ENCODE measurements around the gene MAP1B. TPM values are rescaled to one million over a fixed set of nuclear protein-coding genes. Genes with fewer than 3 reads are reported as not detected.

The MAP1B gene
- total RNA-seq, 1 experiment from 2014 or later, result 8.9 TPM

GRCh38 chr5:72234868-72235267 lies 127.6 kb downstream of the MAP1B start:
- no TSS peak for BruUV-seq (replicated peaks)
- ChIA-PET CTCF (interaction anchor here (2.1 kb wide), 1 partner anchor 10 kb away, joined by 6 read pairs; no protein-coding TSS in a partner anchor), RAD21 (ENCODE audit: low non-redundant PET in 1 of 2, low total read pairs in 2 of 2, uncharacterized antibody in 2 of 2, unreplicated experiment in 2 of 2) (interaction anchor here (0.8 to 1.2 kb wide), 2 partner anchors 10 to 14 kb away, joined by 3 to 5 read pairs; no protein-coding TSS in a partner anchor), POLR2A (interaction anchor here (1.8 kb wide), 1 partner anchor 13 kb away, joined by 5 read pairs; no protein-coding TSS in a partner anchor)
- peaks cover 22% of the 10 kb centered on the region; the same call in 1 of the 2 replicates for H3K79me2 ChIP-seq (ENCODE audit: insufficient read depth, low read length)
- peaks cover 38 to 40% of the 10 kb centered on the region in 2 experiments for H3K4me1 ChIP-seq (ENCODE audit: control insufficient read depth in 1 of 2, insufficient read depth in 2 of 2, low read length in 2 of 2)
- intact Hi-C loops (cut with micrococcal nuclease), result no loop called here
- H3K27ac ChIP-seq (ENCODE audit: low read depth, low read length), result peak overlapping the region; percentile 72; the same call in 1 of the 2 replicates
- H3K4me3 ChIP-seq (replicated peaks in 1 of 2; ENCODE audit: low read depth in 1 of 2, low read length in 2 of 2), result peak overlapping the region in 1 of 2 experiments; percentile 5; a peak in 1 of 4 replicates
- H3K9me3 ChIP-seq (ENCODE audit: control insufficient read depth in 1 of 2, insufficient read depth in 1 of 2, low read depth in 1 of 2, low read length in 2 of 2), result no peaks in the 10 kb centered on the region
- H4K20me1 ChIP-seq (ENCODE audit: insufficient read depth), result no peaks in the 10 kb centered on the region
- peak overlapping the region; percentile 57 for H3K4me2 ChIP-seq (ENCODE audit: low read length)
- ATAC-seq (peak; percentile 72), DNase-seq (ENCODE audit: low read depth, low spot score) (peak; percentile 33)
- H3K36me3 ChIP-seq (ENCODE audit: control insufficient read depth in 1 of 2, insufficient read depth in 2 of 2, low read length in 2 of 2), result peaks cover 0 to 22% of the 10 kb centered on the region in 2 experiments; a peak in 2 of 4 replicates
- H3K9me2 ChIP-seq (ENCODE audit: insufficient read depth), result no peaks in the 10 kb centered on the region
- no peaks in the 10 kb centered on the region for H3K27me3 ChIP-seq (ENCODE audit: insufficient read depth, low read length)
- no peak overlapping the region for H2AFZ ChIP-seq (ENCODE audit: low read depth, low read length, poor library complexity, severe bottlenecking)
- peak overlapping the region; percentile 1 for H3K9ac ChIP-seq (ENCODE audit: low read length)
- TF ChIP-seq FOSL1 (IDR thresholded peaks at IDR 0.05; ENCODE audit: low read depth), result peak; percentile 90
- TF ChIP-seq EGR1 (IDR thresholded peaks at IDR 0.05; ENCODE audit: low read depth), result no peak
- no peak for TF ChIP-seq ELF1 (IDR thresholded peaks at IDR 0.05; ENCODE audit: borderline replicate concordance, low read depth)
- TF ChIP-seq JUND (IDR thresholded peaks at IDR 0.05), result peak; percentile 84
- TF ChIP-seq YY1 (IDR thresholded peaks at IDR 0.05; ENCODE audit: extremely low read depth, insufficient replicate concordance, low read depth, low read length), result no peak
- TF ChIP-seq EZH2 (IDR thresholded peaks at IDR 0.05), result no peak
- no peak for TF ChIP-seq TCF7L2 (IDR thresholded peaks at IDR 0.05; ENCODE audit: borderline replicate concordance, extremely low read depth, insufficient read depth, insufficient read length)
- no peak for TF ChIP-seq POLR2A (IDR thresholded peaks at IDR 0.05; ENCODE audit: borderline replicate concordance, extremely low read depth, insufficient read depth, insufficient read length)
- TF ChIP-seq POLR2AphosphoS5 (IDR thresholded peaks at IDR 0.05; ENCODE audit: low read depth, low read length), result peak; percentile 32; the same call in 1 of the 2 replicates
- TF ChIP-seq ZFX (IDR thresholded peaks at IDR 0.05), result no peak
- peak; percentile 61 for TF ChIP-seq SP1 (IDR thresholded peaks at IDR 0.05; ENCODE audit: low read depth)
- peak; percentile 38; the same call in 1 of the 2 replicates for TF ChIP-seq CBX3 (IDR thresholded peaks at IDR 0.05; ENCODE audit: low read depth)
- no peak for TF ChIP-seq SIN3A (IDR thresholded peaks at IDR 0.05; ENCODE audit: low read depth)
- 0 out of 2 replicates have a peak, but pooled peaks have one; percentile 23 for TF ChIP-seq MAX (IDR thresholded peaks at IDR 0.05)
- peak; percentile 52; the same call in 1 of the 2 replicates for TF ChIP-seq CEBPB (IDR thresholded peaks at IDR 0.05; ENCODE audit: low read depth)
- TF ChIP-seq, protein P1, sequence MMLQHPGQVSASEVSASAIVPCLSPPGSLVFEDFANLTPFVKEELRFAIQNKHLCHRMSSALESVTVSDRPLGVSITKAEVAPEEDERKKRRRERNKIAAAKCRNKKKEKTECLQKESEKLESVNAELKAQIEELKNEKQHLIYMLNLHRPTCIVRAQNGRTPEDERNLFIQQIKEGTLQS (IDR thresholded peaks at IDR 0.05), result 0 out of 2 replicates have a peak, but pooled peaks have one; percentile 41
- TF ChIP-seq ZNF274 (IDR thresholded peaks at IDR 0.05; ENCODE audit: low read depth, low read length), result no peak
- TF ChIP-seq SRF (IDR thresholded peaks at IDR 0.05; ENCODE audit: low read depth), result 0 out of 2 replicates have a peak, but pooled peaks have one; percentile 19
- no peak for TF ChIP-seq CTCF (IDR thresholded peaks at IDR 0.05 in 2 of 3, conservative IDR thresholded peaks at IDR 0.05 in 1 of 3; ENCODE audit: borderline replicate concordance in 1 of 3, insufficient read depth in 1 of 3, low read depth in 2 of 3, low read length in 2 of 3)
- TF ChIP-seq REST (IDR thresholded peaks at IDR 0.05; ENCODE audit: low read depth), result no peak
- TF ChIP-seq RAD21 (IDR thresholded peaks at IDR 0.05; ENCODE audit: low read depth), result peak; percentile 7; the same call in 1 of the 2 replicates
- no peak for TF ChIP-seq EZH2phosphoT487 (IDR thresholded peaks at IDR 0.05; ENCODE audit: borderline replicate concordance)
